SH-SY5Y (cell line): ENCODE data around the gene KCNB1.

Experiments
- GATA2 ChIP-seq: IDR thresholded peaks from 2 replicates; pipeline ENCODE4 v1.6.1; 2011; ENCODE audit warnings: mild to moderate bottlenecking, low read depth, low read length
- GATA3 ChIP-seq: IDR thresholded peaks from 2 replicates; pipeline ENCODE4 v1.6.1; 2011; ENCODE audit warnings: low read depth, mild to moderate bottlenecking, low read length, moderate library complexity

DNA sequence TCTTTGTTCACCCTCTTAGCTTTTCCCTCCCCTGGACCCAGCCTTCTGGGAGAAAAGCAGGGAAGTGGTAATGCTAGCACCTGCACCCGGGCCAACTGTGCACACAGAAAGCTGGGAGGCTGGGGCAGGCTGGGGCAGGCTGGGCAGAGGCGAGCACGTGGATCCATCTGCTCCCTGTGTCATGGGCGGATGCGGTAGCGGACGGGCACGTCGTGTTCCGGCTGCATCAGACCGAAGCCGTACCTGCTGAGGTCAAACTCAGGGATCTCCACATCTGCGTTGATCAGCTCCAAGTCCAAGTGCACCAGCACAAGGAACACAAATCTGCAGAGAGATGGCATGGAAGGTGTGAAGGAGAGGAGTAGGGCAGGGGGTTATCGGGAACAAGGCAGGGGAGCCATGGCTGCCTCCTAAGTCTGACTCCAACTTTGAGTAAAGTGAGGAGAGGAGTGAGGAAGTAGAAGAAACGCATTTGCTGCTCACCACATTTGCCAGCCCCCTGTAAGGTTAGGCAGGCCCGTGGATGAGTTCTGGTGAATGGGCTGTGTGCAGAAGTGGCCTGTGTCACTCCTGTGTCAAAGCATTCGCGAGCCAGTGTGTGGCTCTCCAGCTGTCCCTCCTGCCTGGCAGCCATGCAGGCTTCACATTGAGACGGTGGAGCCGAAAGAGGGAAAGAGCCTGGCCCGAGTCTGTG, 25.4 kb upstream of the KCNB1 start:
- TF ChIP-seq GATA2, result no peak
- no peak for TF ChIP-seq GATA3
